NK-92 (cell line): ENCODE measurements around the gene OPRD1.
"Not testable (repeated sequence)": the region's sequence is repeated elsewhere in the genome, so short reads cannot be mapped to it uniquely, and the experiment has no call there.

Source experiments
- DNase-seq: peaks from one replicate; lab custom pipeline; 2025; ENCODE audit not compliant: unreplicated experiment; lab: John Stamatoyannopoulos, UW

Gene OPRD1

GRCh38 chr1:28811766-28812668 is at the start of gene OPRD1:
Gene OPRD1, plus strand, starts transcription at chr1:28812170. Its CDS starts 214 bp downstream, at chr1:28812384.
- DNase-seq = no peak

DNA sequence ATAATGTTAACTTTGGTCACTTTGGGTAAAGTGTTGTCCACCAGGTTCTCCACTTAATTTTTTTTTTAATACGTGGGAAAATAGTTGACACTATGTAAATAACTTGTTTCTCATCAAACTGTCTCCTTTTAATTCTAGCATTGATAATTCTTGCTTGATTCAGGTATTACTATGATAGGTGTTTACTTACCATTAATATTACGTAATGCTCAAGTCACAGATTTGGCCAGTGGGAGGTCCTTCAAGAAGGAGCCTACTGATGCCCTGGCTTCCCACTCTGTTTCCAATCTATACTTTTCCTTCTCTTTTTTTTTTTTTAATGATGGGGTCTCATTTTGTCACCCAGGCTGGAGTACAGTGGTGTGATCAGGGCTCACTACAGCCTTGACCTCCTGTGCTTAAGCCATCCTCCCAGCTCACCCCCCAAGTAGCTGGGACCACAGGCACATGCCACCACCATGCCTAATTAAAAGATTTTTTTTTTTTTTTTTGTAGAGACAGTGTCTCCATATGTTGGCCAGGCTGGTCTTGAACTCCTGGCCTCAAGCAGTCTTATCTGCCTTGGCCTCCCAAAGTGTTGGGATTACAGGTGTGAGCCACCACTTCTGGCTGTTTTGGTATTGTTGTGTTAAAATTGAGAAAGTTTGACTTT is 45.3 kb upstream of the OPRD1 start:
- DNase-seq = no peak

DNA sequence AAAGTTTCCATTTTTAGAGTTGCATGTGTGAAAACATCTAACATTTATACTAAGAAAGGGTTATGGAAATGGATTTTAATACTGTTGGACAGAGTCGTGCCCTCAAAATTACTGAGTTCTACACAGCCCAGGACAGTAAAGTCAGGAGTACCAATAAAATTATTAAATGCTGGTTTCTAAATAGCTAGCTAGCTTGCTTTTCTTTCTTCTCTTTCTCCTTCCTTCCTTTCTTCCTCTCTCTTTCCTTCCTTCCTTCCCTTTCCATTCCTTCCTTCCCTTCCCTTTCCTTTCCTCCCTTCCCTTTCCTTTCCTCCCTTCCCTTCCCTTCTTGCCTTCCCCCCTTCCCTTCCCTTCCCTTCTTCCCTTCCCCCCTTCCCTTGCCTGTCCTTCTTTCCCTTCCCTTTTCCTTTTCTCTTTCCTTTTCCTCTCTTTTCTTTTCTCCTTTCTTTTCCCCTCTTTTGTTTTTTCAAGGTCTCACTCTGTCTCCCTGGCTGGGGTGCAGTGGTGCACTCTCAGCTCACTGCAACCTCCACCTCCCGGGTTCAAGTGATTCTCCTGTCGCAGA is 41.3 kb upstream of the OPRD1 start:
- no peak for DNase-seq

- DNase-seq = not testable (repeated sequence)
These were observed 40.0 kb upstream of the OPRD1 start for GRCh38 chr1:28771921-28772320.

GRCh38 chr1:28773105-28773504 is 38.9 kb upstream of the OPRD1 start:
- DNase-seq = no peak

GRCh38 chr1:28775121-28775942 is 36.6 kb upstream of the OPRD1 start:
- DNase-seq = no peak

GRCh38 chr1:28776341-28776740 is 35.6 kb upstream of the OPRD1 start:
- no peak for DNase-seq

DNA sequence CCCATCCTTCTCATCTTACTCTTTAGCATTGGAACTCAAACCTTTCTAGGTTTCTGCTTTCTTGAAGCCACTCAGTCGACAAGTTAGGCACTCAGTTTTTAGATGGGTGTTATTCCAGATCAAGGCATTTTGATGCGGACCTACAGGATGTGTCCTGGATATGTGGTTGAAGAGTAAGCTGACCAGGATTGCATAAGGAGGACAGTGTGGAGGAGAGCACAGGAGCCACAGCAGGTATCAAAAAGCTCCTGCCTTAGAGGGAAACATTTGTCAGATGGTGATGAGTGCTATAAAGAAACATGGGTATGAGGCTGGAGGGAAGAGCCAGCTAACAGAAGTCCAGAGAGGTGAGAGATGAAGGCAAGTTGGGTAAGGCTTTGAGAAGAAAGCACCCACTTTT is 33.9 kb upstream of the OPRD1 start:
- DNase-seq = no peak

DNA sequence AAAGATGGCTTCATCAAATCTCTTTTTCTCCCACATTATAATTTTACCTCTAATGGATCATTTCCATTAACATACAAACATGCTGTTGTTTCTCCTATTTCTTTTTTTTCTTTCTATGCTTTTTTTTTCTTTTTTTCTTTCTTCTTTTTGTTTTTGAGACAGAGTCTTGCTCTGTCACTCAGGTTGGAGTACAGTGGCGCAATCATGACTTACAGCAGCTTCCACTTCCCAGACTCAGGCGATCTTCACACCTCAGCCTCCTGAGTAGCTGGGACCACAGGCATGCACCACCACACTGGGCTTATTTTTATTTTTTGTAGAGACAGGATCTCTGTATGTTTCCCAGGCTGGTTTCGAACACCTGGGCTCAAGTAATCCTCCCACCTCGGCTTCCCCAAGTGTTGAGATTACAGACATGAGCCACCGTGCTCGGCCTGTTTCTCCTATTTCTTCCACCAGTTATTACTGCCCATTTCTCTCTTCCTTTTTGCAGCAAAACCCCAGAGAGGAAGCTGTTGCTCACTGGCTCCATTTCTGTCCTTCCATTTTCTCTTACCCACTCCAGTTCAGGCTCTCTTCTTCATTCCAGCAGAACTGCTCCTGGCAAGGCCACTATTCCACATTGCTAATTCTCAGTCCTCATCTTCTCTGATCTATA is 32.1 kb upstream of the OPRD1 start:
- DNase-seq = no peak

DNA sequence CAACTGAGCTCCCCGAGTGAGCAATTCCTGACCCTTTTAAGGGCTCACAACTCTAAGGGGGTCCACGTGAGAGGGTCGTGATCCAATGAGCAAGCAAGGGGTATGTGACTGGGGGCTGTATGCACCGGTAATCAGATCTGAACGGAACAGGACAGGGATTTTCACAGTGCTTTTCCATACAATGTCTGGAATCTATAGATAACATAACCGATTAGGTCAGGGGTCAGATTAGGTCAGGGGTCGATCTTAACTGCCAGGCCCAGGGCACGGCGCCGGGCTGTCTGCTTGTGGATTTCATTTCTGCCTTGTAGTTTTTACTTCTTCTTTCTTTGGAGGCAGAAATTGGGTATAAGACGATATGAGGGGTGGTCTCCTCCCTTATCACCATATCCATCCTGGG is 30.7 kb upstream of the OPRD1 start:
- DNase-seq = no peak

- no peak for DNase-seq
These were observed 30.0 kb upstream of the OPRD1 start for GRCh38 chr1:28782011-28782410.

DNA sequence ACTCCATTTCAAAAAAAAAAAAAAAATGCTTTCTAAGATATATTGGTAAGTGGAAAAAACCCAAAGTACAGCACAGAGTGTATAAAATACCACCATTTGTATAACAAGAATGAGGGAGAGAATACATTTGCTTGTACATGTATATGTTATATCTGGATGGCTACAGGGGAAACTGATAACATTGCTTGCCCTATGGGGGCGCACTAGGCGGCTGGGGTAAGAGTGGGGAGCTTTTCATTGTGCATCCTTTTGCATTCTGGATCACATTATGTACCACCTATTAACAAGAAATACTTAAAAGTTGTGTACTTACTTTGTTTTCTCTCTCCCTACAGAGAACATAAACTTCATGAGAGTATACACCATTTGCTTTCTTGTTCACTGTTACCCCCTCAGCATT is 28.6 kb upstream of the OPRD1 start:
- DNase-seq = no peak

DNA sequence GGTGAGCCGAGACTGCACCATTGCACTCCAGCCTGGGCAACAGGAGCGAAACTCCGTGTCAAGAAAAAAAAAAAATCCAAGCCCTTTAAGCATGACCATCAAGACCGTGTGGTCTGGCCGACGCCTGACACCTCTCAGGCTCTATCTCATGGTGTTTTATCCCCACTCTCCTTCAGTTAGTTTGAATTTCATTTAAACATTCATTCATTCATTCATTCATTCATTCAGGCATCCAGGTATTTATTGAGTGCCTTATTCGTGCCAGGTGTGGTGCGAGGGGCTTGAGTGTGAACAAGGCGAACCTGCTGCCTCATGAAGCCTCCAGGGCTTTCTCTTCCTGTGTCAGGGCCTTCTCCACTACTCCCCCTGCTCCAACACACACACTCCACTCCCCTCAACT is 22.6 kb upstream of the OPRD1 start:
- DNase-seq = no peak

DNA sequence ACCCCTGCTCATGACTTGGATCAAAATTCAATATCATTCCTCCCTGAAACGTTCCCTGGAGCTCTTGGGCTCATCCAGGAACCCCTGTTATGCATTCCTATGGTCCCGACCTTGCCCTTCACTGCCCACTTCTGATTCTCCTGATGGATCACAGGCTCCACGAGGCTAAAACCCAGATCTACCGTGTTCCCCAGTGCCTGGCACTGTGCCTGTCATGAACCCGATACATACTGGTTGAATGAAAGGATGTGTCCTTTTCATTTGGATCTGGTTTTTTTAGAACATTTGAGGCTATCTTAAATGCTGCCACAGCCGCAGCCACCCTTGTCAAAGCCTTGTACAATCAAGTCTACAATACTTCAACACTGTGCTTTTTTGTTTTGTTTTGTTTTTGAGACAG is 22.2 kb upstream of the OPRD1 start:
- DNase-seq = no peak

DNA sequence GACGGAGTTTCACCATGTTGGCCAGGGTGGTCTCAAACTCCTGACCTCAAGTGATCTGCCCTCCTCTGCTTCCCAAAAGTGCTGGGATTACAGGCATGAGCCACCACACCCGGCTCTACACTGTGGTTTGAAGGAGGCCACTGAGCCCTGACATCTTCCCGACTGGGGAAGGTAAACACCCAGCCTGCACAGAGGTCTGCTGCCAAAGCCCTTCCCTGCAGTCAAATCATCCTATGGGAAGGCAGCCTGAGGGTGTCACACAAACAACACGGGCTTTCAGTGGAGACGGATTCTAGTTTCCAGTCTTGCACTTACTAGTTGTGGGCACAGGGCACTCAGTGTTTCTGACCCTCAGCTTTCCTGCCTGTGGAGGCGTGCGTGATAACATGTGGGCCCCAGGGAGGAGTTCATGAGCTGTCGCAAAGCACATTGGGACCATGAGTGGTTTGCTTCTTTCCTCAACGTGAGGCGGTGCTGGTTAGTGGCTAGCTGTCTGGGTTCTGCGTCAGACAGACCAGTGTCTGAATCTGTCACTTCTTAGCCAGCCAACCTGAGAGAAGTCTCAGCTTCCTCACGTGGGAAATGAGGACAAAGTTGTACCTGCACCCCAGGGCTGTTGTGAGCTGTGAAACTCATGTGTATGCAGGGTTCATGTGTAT is 21.5 kb upstream of the OPRD1 start:
- no peak for DNase-seq

DNA sequence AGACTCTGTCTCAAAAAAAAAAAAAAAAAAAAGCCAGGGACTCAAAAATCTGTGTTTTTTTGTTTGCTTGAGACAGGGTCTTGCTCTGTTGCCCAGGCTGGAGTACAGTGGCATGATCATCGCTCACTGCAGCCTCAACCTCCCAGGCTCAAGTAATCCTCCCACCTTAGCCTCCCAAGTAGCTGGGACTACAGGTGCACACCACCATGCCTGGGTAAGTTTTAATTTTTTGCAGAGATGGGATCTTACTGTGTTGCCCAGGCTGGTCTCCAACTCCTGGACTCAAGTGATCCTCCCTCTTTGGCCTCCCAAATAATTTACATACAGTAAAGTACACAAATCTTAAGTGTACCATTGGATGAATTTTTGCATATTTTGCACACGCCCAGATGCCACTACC is 20.0 kb upstream of the OPRD1 start:
- DNase-seq = not testable (repeated sequence)

DNA sequence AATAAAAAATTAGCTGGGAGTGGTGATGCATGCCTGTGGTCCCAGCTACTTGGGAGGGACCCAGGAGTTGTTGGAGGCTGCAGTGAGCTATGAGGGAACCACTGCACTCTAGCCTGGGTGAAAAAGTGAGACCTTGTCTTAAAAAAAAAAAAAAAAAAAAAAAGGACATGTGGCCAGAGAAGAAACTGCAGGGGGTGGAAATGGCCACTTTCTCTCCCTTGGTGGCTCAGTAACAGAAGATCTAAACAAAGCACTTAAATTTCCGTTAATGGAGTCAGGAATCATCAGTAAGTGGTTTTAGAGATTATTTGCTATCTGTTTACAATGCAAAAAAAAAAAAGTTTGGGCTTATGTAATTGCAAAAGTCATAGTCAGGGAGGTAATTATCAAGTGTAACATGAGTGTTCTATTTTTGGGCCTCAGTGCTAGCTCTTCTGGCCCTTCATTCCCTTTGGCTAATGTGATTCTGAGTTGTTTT is 19.3 kb upstream of the OPRD1 start:
- no peak for DNase-seq

GRCh38 chr1:28794582-28794981 is 17.4 kb upstream of the OPRD1 start:
- DNase-seq = not testable (repeated sequence)

DNA sequence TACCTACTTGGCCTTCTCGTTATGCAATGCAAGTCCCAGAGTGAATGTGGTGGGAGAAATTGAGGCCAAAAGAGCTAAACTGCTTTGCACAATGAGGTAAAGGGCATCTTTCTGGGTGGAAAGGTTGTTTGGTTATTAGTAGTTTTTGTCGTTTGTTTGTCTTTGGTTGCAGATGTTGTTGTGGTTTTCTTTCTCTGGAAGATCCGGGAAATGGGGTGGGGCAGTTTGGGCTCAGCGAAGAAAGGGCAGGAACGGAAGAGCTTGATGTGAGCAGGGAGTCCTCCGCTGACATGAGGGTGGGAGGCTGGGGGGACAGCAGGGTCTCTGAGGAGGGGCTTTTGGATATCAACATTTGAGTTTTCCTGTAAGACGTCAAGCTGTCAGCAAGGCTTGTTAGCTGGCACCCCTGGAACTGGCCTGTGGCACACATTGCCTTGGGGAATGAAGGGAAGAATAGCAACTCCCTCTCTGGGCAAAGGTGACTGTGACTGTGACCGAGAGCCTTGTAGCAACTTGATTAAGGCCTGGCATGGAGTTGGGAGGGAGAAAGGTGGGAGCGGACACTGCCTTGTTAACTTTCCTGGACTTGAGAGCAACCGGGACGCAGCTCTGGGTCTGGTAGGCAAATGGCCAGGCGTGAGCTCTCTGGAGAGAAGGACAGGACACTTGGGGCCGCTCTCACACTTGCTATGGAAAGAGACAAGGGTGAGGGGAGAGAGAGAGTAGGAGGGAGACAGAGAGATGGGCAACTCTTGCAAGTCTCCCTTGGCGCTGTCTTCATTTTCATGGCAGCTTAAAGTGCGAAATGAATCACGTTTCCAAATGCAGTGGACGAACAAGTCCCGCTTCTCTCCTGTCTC is 15.4 kb upstream of the OPRD1 start:
- DNase-seq = no peak
